ENCODE data around the gene CS. TPM values are rescaled to one million over a fixed set of nuclear protein-coding genes. Genes with fewer than 3 reads are reported as not detected.

The CS gene
- total and polyA plus RNA-seq, 2 experiments from 2014 or later = 243 to 360 TPM

DNA sequence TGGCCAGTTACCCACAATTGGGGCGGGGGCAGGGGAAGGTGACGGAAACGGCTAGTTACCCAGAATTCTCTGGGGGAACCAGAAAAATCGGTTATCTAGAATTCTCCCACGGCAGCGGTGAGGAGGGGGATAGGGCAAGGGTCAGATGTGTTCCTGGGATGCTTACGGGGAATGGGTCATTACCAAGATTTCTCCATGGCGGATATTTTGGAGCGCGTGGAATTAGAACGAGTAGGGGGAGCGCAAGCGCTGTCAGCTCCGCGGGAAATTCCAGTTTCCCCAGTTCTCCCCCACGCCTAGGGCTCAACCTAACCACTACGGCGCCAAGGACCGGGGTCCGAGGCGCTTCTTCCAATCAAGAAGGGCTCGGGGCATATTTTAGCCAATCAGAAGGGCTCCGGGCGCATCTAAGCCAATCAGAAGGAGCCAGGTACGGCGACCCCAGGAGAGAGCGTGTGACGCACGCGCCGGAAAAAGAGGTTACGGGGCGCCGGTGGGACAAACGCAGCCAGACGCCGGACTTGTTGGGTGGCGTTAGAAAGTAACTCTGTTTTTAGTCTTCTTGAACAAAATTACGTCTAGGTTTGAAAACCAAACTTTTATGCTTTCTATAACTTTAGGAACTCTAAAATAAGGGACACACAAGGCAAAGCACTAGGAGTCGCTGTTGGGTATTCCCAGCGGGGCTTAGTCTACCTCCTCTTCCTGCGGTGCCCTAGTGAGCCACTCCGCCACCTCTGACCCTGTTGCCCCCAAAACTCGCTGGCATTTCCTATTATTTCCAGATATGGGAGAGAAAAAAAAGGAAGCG lies 33.8 kb upstream of the CS start, which contains the start of gene PAN2:
Gene PAN2 (minus strand): TSS at position 322 of the 811 bp plus-strand sequence. CDS start 906 bp downstream, outside the sequence.
- Histone ChIP-seq H3K4me1 (ENCODE audit: low read depth) (peaks cover 5% of the 10 kb centered on the region), H3K27me3 (no peaks in the 10 kb centered on the region), H3K9me3 (ENCODE audit: low read depth) (no peaks in the 10 kb centered on the region), H3K27ac (peak within 1 kb of the TSS; percentile 96), H3K4me3 (peak within 1 kb of the TSS; percentile 57), H3K36me3 (no peaks in the 10 kb centered on the region)
- peak; percentile 95 to 99 for DNase-seq (ENCODE audit: low read depth in 1 of 2, low spot score in 1 of 2)
- TF ChIP-seq, protein P1, sequence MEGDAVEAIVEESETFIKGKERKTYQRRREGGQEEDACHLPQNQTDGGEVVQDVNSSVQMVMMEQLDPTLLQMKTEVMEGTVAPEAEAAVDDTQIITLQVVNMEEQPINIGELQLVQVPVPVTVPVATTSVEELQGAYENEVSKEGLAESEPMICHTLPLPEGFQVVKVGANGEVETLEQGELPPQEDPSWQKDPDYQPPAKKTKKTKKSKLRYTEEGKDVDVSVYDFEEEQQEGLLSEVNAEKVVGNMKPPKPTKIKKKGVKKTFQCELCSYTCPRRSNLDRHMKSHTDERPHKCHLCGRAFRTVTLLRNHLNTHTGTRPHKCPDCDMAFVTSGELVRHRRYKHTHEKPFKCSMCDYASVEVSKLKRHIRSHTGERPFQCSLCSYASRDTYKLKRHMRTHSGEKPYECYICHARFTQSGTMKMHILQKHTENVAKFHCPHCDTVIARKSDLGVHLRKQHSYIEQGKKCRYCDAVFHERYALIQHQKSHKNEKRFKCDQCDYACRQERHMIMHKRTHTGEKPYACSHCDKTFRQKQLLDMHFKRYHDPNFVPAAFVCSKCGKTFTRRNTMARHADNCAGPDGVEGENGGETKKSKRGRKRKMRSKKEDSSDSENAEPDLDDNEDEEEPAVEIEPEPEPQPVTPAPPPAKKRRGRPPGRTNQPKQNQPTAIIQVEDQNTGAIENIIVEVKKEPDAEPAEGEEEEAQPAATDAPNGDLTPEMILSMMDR (IDR thresholded peaks at IDR 0.05; ENCODE audit: low read depth, low read length) = peak; percentile 67

DNA sequence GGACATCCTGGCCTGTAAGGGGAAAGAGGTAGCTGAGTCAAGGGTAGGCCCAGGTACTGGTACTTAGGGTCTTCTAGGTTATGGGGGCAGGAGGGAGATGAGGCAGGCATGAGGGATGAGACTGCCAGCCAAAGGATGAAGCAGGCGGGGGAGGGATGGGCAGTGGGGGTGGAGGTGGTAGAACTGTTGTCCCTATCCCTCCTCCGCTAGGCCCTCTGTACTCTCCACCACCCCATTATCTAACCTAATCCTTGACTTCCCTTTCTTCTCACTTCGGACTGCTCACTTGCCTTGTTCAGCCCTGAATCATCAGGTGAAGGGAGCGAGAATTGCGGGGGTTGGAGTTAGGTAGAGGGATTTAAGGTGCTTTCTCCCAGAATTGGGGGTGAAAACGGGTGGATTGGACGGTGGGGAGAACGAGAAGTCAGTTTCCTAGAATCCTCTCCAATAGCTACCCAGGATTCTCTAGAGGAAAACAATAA lies 33.1 kb upstream of the CS start:
- Histone ChIP-seq H3K27ac (peak overlapping the region; percentile 96), H3K36me3 (no peaks in the 10 kb centered on the region), H3K9me3 (ENCODE audit: low read depth) (no peaks in the 10 kb centered on the region), H3K27me3 (no peaks in the 10 kb centered on the region), H3K4me1 (ENCODE audit: low read depth) (peaks cover 5% of the 10 kb centered on the region), H3K4me3 (peak overlapping the region; percentile 57)
- DNase-seq (ENCODE audit: low read depth in 1 of 2, low spot score in 1 of 2) = no peak
- TF ChIP-seq, protein P1 (IDR thresholded peaks at IDR 0.05; ENCODE audit: low read depth, low read length) = no peak

DNA sequence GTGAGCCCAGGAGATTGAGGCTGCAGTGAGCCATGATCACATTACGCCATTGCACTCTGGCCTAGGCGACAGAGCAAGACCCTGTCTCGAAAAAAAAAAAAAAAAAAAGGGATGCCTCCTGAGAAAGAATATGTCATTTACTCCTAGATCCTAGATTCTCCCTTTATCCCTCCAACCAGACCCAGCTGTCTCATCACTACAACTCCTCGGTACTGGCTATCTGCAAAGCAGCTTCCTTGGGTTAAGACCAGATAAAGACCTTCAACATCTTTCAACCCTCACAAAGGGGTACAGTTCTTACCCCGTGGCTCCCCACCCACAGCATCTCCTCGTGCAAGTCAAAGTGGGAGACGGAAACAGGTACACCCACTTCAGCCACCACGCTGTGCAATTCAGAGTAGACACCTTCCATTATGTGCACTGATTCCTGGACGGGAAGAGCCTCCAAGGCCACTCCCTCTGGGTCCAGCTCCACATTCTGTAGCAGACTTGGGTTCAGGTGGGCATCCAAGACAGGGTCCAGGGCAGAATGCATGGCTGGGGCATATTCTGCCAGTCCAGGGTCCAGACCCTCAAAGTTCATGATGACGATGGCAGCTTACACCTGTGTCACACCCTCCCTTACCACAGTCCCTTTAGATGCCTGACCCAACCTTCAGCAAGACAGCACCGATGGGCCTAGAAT lies 32.5 kb upstream of the CS start:
- Histone ChIP-seq H3K4me1 (ENCODE audit: low read depth) (peaks cover 5% of the 10 kb centered on the region), H3K27ac (peak overlapping the region; percentile 96), H3K9me3 (ENCODE audit: low read depth) (no peaks in the 10 kb centered on the region), H3K4me3 (peak overlapping the region; percentile 57), H3K27me3 (no peaks in the 10 kb centered on the region), H3K36me3 (no peaks in the 10 kb centered on the region)
- TF ChIP-seq, protein P1 (IDR thresholded peaks at IDR 0.05; ENCODE audit: low read depth, low read length) = no peak
- no peak for DNase-seq (ENCODE audit: low read depth in 1 of 2, low spot score in 1 of 2)

DNA sequence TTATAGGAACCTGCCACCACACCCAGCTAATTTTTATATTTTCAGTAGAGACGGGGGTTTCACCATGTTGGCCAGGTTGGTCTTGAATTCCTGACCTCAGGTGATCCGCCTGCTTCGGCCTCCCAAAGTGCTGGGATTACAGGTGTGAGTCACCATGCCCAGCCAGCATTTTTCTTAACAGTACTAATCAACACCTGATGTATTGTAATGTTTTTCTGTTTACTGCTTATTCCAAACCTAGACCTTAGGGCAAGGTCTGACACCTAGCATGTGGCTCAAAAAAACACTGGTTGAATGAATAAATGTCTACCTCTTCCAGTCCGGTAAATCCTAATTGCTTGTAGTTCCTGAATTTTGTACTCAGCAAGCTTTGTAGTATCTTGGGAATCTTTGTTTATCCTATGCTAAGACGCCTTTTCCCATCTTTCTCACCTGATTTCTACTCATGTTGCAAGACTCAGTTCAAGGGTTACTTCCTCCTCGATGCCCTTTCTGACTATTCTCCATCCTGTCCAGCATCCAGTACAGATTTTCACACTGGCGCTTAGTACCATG lies 30.9 kb upstream of the CS start:
- Histone ChIP-seq H3K36me3 (peaks cover 8% of the 10 kb centered on the region), H3K27me3 (no peaks in the 10 kb centered on the region), H3K9me3 (ENCODE audit: low read depth) (no peaks in the 10 kb centered on the region), H3K27ac (no peak overlapping the region), H3K4me1 (ENCODE audit: low read depth) (peaks cover 5% of the 10 kb centered on the region), H3K4me3 (no peak overlapping the region)
- TF ChIP-seq, protein P1 (IDR thresholded peaks at IDR 0.05; ENCODE audit: low read depth, low read length) = no peak
- no peak for DNase-seq (ENCODE audit: low read depth in 1 of 2, low spot score in 1 of 2)

DNA sequence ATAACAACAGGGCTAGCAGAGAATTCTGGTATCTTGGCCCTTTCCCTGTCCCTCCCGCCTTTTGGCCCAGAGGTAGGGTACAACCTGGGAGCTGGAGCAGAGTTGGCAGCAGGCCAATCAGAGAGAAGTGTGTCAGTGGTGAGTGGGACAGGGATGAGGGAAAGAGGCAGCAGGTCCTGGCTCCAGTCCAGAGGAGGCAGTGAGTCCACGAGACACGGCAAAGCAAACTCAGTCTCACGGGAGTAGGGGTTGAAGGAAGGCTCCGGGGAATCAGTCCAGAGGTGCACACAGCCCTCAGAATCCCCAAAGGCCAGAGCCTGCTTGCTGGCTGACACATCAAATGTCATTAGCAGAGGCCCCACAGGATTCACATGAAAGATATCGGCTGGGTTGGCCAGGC lies 26.4 kb upstream of the CS start:
- no peak for DNase-seq (ENCODE audit: low read depth in 1 of 2, low spot score in 1 of 2)
- Histone ChIP-seq H3K9me3 (ENCODE audit: low read depth) (no peaks in the 10 kb centered on the region), H3K4me1 (ENCODE audit: low read depth) (no peaks in the 10 kb centered on the region), H3K36me3 (peaks cover 31% of the 10 kb centered on the region), H3K27ac (no peak overlapping the region), H3K4me3 (no peak overlapping the region), H3K27me3 (no peaks in the 10 kb centered on the region)
- TF ChIP-seq, protein P1 (IDR thresholded peaks at IDR 0.05; ENCODE audit: low read depth, low read length) = no peak

Data from cardiac muscle cell (in vitro differentiated cells and primary cell).